WTC11 (cell line): ENCODE results near the gene RPS6KL1.
"Not testable (repeated sequence)": the region's sequence is repeated elsewhere in the genome, so short reads cannot be mapped to it uniquely, and the experiment has no call there.

Experiments
- ATF3 ChIP-seq: sonication (generic); formaldehyde crosslinking; conservative IDR thresholded peaks from 2 replicates; pipeline ENCODE4 v1.8.1; 2022; ENCODE audit warnings: mild to moderate bottlenecking, missing genetic modification reagents
- CDX4 ChIP-seq: fragments of 250-450 bp; sonication (Bioruptor Pico); IDR thresholded peaks from 2 replicates; pipeline ENCODE4 v1.9.0; 2021; ENCODE audit warnings: moderate library complexity, mild to moderate bottlenecking, inconsistent platforms, borderline replicate concordance
- CTCF ChIP-seq: fragments of 200-600 bp; IDR thresholded peaks from 2 replicates; pipeline ENCODE4 v1.8.0; 2022; ENCODE audit warnings: antibody characterized with exemption
- ERG ChIP-seq: fragments of 250-450 bp; sonication (Bioruptor Pico); IDR thresholded peaks from 2 replicates; pipeline ENCODE4 v1.8.0; 2021; ENCODE audit warnings: mild to moderate bottlenecking
- MAX ChIP-seq: sonication (generic); formaldehyde crosslinking; IDR thresholded peaks from 2 replicates; pipeline ENCODE4 v1.8.0; 2022; ENCODE audit warnings: mild to moderate bottlenecking, missing genetic modification reagents
- MLX ChIP-seq: sonication (generic); formaldehyde crosslinking; IDR thresholded peaks from 2 replicates; pipeline ENCODE4 v1.8.1; 2023; ENCODE audit warnings: mild to moderate bottlenecking, missing genetic modification reagents, moderate library complexity
- ZBTB21 ChIP-seq: sonication (generic); formaldehyde crosslinking; IDR thresholded peaks from 2 replicates; pipeline ENCODE4 v1.8.1; 2023; ENCODE audit warnings: mild to moderate bottlenecking, missing genetic modification reagents, borderline replicate concordance
- ZNF138 ChIP-seq: sonication (generic); formaldehyde crosslinking; conservative IDR thresholded peaks from 2 replicates; pipeline ENCODE4 v1.8.1; 2022; ENCODE audit warnings: mild to moderate bottlenecking, moderate library complexity, missing genetic modification reagents
- ZNF532 ChIP-seq: fragments of 250-450 bp; sonication (Bioruptor Pico); IDR thresholded peaks from 2 replicates; pipeline ENCODE4 v1.9.0; 2021; ENCODE audit warnings: mild to moderate bottlenecking, borderline replicate concordance
- TF ChIP-seq, protein P1 (sequence below): sonication (generic); formaldehyde crosslinking; IDR thresholded peaks from 2 replicates; pipeline ENCODE4 v1.8.0; 2022; ENCODE audit warnings: mild to moderate bottlenecking, missing genetic modification reagents
- TF ChIP-seq, protein P2 (sequence below): sonication (generic); formaldehyde crosslinking; IDR thresholded peaks from 2 replicates; pipeline ENCODE4 v1.8.0; 2023; ENCODE audit warnings: missing genetic modification reagents
- TF ChIP-seq, protein P3 (sequence below): sonication (generic); formaldehyde crosslinking; IDR thresholded peaks from 2 replicates; pipeline ENCODE4 v1.8.1; 2023; ENCODE audit warnings: mild to moderate bottlenecking, moderate library complexity, missing genetic modification reagents

GRCh38 chr14:74931744-74932143 is 8.7 kb upstream of the RPS6KL1 start:
- not testable (repeated sequence) for TF ChIP-seq ZBTB21 (CRISPR knock-in tag); ZNF532 (CRISPR knock-in tag); ATF3 (CRISPR knock-in tag); CDX4 (CRISPR knock-in tag); CTCF; MAX (CRISPR knock-in tag); ZNF138 (CRISPR knock-in tag); MLX (CRISPR knock-in tag); ERG (CRISPR knock-in tag)
- TF ChIP-seq, protein P1, sequence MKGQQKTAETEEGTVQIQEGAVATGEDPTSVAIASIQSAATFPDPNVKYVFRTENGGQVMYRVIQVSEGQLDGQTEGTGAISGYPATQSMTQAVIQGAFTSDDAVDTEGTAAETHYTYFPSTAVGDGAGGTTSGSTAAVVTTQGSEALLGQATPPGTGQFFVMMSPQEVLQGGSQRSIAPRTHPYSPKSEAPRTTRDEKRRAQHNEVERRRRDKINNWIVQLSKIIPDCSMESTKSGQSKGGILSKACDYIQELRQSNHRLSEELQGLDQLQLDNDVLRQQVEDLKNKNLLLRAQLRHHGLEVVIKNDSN (CRISPR knock-in tag): not testable (repeated sequence)
- TF ChIP-seq, protein P2, sequence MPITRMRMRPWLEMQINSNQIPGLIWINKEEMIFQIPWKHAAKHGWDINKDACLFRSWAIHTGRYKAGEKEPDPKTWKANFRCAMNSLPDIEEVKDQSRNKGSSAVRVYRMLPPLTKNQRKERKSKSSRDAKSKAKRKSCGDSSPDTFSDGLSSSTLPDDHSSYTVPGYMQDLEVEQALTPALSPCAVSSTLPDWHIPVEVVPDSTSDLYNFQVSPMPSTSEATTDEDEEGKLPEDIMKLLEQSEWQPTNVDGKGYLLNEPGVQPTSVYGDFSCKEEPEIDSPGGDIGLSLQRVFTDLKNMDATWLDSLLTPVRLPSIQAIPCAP: not testable (repeated sequence)
- TF ChIP-seq, protein P3, sequence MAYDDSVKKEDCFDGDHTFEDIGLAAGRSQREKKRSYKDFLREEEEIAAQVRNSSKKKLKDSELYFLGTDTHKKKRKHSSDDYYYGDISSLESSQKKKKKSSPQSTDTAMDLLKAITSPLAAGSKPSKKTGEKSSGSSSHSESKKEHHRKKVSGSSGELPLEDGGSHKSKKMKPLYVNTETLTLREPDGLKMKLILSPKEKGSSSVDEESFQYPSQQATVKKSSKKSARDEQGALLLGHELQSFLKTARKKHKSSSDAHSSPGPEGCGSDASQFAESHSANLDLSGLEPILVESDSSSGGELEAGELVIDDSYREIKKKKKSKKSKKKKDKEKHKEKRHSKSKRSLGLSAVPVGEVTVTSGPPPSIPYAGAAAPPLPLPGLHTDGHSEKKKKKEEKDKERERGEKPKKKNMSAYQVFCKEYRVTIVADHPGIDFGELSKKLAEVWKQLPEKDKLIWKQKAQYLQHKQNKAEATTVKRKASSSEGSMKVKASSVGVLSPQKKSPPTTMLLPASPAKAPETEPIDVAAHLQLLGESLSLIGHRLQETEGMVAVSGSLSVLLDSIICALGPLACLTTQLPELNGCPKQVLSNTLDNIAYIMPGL: not testable (repeated sequence)
